Activated CD8-positive, alpha-beta memory T cell treated with anti-CD3 and anti-CD28 coated beads for 36 hours (primary cell): ENCODE results near the gene VSIG4. TPM values are rescaled to one million over a fixed set of nuclear protein-coding genes. Genes with fewer than 3 reads are reported as not detected.
"Not testable (repeated sequence)": the region's sequence is repeated elsewhere in the genome, so short reads cannot be mapped to it uniquely, and the experiment has no call there.

ENCODE experiments used
- CTCF ChIA-PET: fragments of 350-600 bp; sonication (Branson Sonifier 250); formaldehyde crosslinking; loops from one replicate; lab custom pipeline; 2021; ENCODE audit warnings: antibody characterized with exemption; lab: Charles Lee
- POLR2A ChIA-PET: fragments of 350-600 bp; sonication (Branson Sonifier 250); formaldehyde crosslinking; loops from one replicate; lab custom pipeline; 2021; ENCODE audit warnings: antibody characterized with exemption; lab: Charles Lee
- total RNA-seq, 2 experiments: library from RNA; stranded (reverse); gene quantifications; one replicate each; pipeline ENCODE4 v1.2.3, GENCODE V29; 2021

The VSIG4 gene, protein sequence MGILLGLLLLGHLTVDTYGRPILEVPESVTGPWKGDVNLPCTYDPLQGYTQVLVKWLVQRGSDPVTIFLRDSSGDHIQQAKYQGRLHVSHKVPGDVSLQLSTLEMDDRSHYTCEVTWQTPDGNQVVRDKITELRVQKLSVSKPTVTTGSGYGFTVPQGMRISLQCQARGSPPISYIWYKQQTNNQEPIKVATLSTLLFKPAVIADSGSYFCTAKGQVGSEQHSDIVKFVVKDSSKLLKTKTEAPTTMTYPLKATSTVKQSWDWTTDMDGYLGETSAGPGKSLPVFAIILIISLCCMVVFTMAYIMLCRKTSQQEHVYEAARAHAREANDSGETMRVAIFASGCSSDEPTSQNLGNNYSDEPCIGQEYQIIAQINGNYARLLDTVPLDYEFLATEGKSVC
- not detected for total RNA-seq

GRCh38 chrX:66039944-66040343 lies at the start of gene VSIG4:
Gene VSIG4 (minus strand): TSS chrX:66040080. CDS start chrX:66039998, 82 bp downstream.
- CTCF ChIA-PET = no interaction called here
- POLR2A ChIA-PET = no interaction called here

DNA sequence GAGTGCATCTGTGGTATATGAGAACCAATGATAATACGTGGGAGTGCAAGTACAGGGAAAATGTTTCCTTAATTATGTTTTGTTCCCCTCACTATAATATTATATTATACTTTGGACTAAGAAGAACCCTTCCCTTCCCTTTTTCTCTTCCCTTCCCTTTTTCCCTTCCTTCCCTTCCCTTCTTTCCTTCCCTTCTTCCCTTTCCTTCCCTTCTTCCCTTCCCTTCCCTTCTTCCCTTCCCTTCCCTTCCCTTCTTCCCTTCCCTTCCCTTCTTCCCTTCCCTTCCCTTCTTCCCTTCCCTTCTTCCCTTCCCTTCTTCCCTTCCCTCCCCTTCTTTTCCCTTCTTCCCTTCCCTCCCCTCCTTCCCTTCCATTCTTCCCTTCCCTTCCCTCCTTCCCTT lies 36.9 kb upstream of the VSIG4 start:
- CTCF ChIA-PET = no interaction called here
- POLR2A ChIA-PET = no interaction called here

DNA sequence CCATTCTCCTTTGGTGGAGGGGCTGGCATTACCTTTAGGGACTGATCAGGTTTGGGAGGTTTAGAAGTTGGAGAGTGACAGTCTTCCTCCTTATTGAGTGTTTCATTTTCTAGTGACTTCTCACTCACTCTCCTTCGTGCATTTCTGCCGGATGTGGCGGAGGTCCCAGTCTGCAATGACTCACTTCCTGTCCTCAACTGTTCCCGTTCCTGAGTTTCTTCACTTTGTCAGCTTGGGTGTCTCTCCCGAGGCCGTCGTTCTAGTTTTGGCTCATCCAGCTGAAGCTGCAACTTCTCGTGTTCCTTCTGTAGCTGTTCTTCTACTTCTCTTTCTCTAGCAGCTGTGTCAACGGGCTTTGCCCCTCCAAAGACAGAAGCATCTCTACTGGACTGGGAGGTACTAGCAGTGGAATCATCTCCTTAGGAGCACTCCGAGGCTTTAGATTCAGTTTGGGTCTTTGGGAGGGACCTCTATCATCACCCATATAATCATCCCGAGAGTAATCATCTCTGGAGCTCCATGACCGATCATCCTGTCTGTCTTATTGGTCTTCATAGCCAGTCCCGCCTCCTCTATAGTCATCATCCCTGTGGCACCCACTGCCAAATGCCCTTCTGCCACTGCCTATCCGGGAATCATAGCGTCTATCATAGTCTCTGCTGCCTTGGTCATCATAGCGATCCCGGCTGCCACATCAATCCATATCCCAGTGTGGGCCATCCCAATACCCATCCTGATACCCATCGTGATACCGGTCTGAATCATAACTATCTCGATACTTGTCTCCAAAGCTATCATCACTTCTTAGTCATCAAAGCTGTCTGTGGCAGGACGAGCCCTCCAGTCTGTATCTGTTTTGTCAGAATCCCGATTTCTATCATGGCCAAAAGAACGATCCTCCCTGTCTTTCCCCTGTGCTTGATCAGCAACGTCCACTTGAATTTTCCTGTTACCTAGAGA lies 35.3 kb upstream of the VSIG4 start:
- ChIA-PET CTCF (no interaction called here), POLR2A (no interaction called here)

DNA sequence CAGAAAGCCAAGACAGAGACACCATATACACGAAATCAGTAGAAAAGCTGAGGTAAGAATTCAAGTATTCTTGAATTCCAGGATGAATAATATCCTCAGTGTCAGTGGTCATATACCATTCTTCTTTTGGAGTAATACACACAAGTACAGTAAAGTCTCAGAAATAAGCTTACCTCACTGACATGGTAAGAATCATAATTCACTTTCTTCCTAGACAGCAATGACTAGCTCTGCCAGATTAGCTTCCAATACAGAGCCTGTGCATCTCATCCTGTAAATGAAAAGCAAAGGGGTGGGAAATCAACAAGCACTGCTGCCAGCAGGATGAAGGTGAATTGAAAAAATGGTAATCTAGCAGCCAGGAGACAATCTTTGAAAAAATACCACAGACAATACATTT lies 31.2 kb upstream of the VSIG4 start:
- ChIA-PET CTCF (interaction anchor here (0.8 kb wide), 1 partner anchor 24 kb away, joined by 3 read pairs; no protein-coding TSS in a partner anchor), POLR2A (no interaction called here)

DNA sequence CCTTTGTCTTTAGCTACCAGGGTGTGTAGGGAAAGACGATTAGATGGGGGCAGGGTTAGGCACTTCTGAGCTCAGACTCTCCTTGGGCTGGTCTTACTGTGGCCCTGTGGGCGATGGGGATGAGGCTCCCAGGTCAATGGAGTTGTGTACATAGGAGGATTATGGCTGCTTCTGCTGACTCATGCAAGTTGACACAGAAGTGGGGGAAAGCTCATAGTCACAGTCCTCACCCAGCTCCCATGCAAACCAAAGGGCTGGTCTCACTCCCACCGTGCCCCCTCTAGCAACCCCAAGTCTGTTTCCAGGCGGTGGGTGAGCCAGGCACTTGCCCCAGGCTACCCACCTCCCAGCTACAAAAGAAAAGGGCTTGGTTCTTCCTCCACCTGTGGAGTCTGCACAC lies 24.4 kb upstream of the VSIG4 start:
- ChIA-PET POLR2A (no interaction called here), CTCF (no interaction called here)

DNA sequence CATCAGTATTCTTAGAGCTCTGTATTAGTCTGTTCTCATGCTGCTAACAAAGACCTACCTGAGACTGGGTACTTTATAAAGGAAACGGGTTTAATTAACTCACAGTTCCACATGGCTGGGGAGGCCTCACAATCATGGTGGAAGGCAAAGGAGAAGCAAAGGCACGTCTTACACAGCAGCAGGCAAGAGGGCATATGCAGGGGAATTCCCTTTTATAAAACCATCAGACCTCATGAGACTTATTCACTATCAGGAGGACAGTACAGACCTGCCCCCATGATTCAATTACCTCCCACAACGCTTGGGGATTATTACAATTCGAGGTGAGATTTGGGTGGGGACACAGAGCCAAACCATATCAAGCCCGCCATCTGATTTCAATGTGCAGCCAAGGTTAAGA lies 17.1 kb upstream of the VSIG4 start:
- POLR2A ChIA-PET, CTCF ChIA-PET: not testable (repeated sequence)

- ChIA-PET POLR2A (no interaction called here), CTCF (no interaction called here)
Observed at GRCh38 chrX:66054978-66055377, 15.1 kb upstream of the VSIG4 start.

- ChIA-PET POLR2A (no interaction called here), CTCF (no interaction called here)
Observed at GRCh38 chrX:66053414-66053813, 13.5 kb upstream of the VSIG4 start.

GRCh38 chrX:66051980-66052379 lies 12.1 kb upstream of the VSIG4 start:
- POLR2A ChIA-PET = no interaction called here
- CTCF ChIA-PET = no interaction called here

DNA sequence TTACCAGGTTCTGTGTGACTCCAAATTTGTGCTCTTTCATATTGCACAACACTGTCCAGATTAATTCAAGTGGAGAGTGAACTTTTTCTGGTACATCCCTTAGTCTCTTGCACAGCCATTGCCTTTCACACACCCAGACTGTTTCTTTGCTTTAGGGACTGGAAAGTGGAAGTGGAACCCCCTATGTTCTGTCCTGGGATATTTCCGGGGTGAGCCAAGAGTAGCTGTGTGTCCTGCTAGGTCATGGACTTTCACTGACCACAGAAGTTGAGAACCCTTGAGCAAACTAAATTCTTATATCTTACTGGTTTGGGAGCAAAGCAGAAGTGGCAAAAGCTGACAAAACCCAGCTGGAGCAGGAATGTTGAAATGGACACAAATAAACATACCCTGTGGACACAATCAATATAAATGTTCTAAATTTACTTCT lies 10.3 kb upstream of the VSIG4 start:
- ChIA-PET CTCF (no interaction called here), POLR2A (no interaction called here)

- ChIA-PET POLR2A (no interaction called here), CTCF (no interaction called here)
Observed at GRCh38 chrX:66049056-66049455, 9.2 kb upstream of the VSIG4 start.

GRCh38 chrX:66046612-66047235 lies 6.8 kb upstream of the VSIG4 start:
- CTCF ChIA-PET = interaction anchor here (1.6 to 1.7 kb wide), 2 partner anchors 13 to 24 kb away, joined by 3 to 5 read pairs; no protein-coding TSS in a partner anchor
- POLR2A ChIA-PET = no interaction called here

DNA sequence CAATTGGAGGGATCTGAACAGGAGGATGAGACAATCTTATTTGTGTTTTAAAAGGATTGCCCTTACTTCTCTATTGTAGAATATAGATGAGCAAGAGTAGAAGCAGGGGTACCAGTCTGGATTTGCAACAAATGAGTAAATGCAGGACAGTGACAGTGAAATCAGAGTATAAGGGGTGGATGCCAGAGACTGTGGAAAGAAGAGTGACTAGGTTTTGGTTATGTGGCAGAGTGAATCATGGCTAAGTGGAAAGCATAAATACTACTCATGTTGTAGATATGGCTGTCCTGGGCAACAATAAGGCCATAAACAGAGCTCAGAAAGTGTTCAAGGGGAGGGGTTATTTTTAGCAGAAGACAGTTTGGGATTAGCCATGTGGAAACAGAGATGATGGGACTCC lies 6.0 kb upstream of the VSIG4 start:
- POLR2A ChIA-PET = no interaction called here

GRCh38 chrX:66043584-66043983 lies 3.7 kb upstream of the VSIG4 start:
- POLR2A ChIA-PET = no interaction called here
- CTCF ChIA-PET = no interaction called here

More for the DNA sequence above, 6.0 kb upstream of the VSIG4 start:
- CTCF ChIA-PET = interaction anchor here (1.6 to 1.7 kb wide), 2 partner anchors 14 to 25 kb away, joined by 3 to 5 read pairs; no protein-coding TSS in a partner anchor

DNA sequence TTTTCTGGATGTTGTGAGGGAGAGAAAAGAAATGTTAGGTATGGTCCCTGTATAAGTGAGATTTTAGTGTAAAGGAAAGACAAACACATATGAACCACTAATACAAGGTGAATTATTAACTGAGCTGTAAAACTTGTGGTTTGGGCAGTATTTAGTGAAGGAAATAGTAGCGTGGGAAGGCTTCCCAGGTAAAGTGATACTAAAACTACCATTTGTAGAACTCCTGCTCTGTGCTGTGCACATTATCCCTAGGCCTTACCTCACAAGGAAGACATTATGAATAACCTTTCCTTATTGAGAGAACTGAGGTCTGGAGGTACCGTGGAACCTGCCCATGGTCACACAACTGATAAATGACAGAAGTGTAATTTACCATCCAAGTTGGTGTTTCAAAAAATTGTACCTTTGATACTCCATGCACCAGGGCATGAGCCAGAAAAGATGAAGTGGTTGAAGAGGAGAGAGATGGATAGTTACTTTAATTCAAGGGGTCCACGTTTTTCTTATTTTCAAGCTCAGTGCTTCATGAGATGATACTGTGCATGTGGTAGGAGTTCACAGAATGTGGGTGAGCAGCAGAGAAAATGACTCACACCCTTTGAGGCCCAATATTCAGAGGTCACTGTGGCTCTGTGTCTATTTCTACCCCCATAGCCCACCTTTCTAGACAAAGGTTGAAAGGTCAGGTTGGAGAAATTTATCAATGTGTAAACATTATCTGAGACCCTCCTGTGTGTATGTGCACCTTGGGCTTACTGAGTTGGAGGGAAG lies 2.6 kb upstream of the VSIG4 start:
- CTCF ChIA-PET = no interaction called here
- POLR2A ChIA-PET = no interaction called here

DNA sequence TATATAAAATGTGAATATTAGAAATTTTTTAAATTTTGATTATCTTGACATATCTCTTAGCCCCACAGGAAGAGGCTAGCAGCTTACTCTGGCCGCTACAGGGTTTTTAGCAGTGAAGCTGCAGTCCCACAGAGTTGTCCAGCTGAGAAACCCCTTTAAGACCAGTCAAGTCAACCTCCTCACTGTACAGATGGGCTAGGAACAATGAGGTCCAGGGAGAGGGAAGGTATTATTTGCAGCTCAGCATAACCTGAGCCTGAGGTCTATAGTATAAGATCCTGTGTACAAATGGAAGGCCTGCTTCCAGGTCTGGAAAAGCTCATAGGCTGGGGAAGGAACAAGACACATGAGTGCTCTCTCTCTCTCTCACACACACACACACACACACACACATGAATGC lies 1.8 kb downstream of the VSIG4 start:
- CTCF ChIA-PET = interaction anchor here (1.2 kb wide), 1 partner anchor 12 kb away, joined by 3 read pairs; no protein-coding TSS in a partner anchor
- POLR2A ChIA-PET = no interaction called here

DNA sequence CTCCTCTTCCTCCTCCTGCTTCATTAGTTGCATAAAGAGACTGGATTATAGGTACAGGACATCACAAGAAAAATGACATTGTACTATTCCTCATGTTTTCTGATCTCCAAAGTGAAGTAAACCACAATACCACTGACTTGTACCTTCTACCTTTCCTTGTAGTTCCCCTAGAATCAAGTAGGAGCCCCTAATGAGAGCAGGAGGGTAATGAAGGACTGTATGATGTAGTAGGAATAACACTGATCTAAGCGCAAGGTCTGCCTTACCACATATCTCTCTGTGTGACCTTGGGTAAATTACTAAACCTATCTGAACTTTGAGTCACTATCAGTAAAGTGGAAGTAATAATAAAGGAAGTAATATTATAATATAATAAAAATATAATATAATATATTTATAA lies 3.6 kb downstream of the VSIG4 start:
- ChIA-PET POLR2A (no interaction called here), CTCF (no interaction called here)

DNA sequence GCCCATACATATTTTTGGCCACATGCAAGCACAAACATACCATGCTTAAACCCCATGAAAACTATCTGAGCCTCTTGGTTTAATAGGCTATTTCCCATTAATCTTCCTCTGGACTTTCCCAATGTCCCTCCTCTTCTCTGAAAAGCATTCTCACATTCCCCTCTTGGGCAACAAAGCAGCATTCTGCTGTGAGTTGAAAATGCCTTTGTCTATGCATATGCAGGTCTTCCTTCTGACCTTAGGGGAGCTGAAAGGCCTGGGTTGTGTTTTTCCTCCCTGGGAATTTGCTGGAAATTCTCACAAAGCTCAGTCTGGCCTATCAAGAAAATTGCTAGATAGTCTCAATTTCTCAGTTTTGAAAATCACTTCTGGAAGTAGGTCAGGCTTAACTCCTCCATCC lies 4.2 kb downstream of the VSIG4 start:
- ChIA-PET POLR2A (no interaction called here), CTCF (no interaction called here)
